ENCODE data around the gene ZNF155. TPM values are rescaled to one million over a fixed set of nuclear protein-coding genes. Genes with fewer than 3 reads are reported as not detected.

Gene ZNF155
- total RNA-seq, 1 experiment from 2014 or later: 4.2 TPM

GRCh38 chr19:43966079-43966694 lies 17.8 kb upstream of the ZNF155 start:
- BruUV-seq (replicated peaks): no TSS peak
- Mint-ChIP-seq H3K9me3 (ENCODE audit: unreplicated experiment) (peaks cover 51% of the 10 kb centered on the region), H3K36me3 (ENCODE audit: insufficient read depth, unreplicated experiment) (peaks cover 22% of the 10 kb centered on the region), H3K27ac (ENCODE audit: low read depth, unreplicated experiment) (no peak overlapping the region), H3K4me1 (ENCODE audit: insufficient read depth, unreplicated experiment) (no peaks in the 10 kb centered on the region), H3K4me3 (ENCODE audit: unreplicated experiment) (no peak overlapping the region), H3K27me3 (ENCODE audit: insufficient read depth, unreplicated experiment) (no peaks in the 10 kb centered on the region)
- ChIA-PET POLR2A (no interaction called here), CTCF (no interaction called here)
- DNase-seq (ENCODE audit: unreplicated experiment): no peak
- intact Hi-C loops (cut with micrococcal nuclease): no loop called here
- TF ChIP-seq CTCF (IDR thresholded peaks at IDR 0.05; ENCODE audit: unreplicated experiment): no peak

- Mint-ChIP-seq H3K27ac (ENCODE audit: low read depth, unreplicated experiment) (no peak overlapping the region), H3K4me1 (ENCODE audit: insufficient read depth, unreplicated experiment) (no peaks in the 10 kb centered on the region), H3K4me3 (ENCODE audit: unreplicated experiment) (no peak overlapping the region), H3K27me3 (ENCODE audit: insufficient read depth, unreplicated experiment) (no peaks in the 10 kb centered on the region), H3K9me3 (ENCODE audit: unreplicated experiment) (peaks cover 14% of the 10 kb centered on the region), H3K36me3 (ENCODE audit: insufficient read depth, unreplicated experiment) (no peaks in the 10 kb centered on the region)
- intact Hi-C loops (cut with micrococcal nuclease): no loop called here
- DNase-seq (ENCODE audit: unreplicated experiment): no peak
- no TSS peak for BruUV-seq (replicated peaks)
- TF ChIP-seq CTCF (IDR thresholded peaks at IDR 0.05; ENCODE audit: unreplicated experiment): no peak
- CTCF ChIA-PET: interaction anchor here (0.5 kb wide), 1 partner anchor 109 kb away, joined by 3 read pairs; no protein-coding TSS in a partner anchor
- POLR2A ChIA-PET: no interaction called here
These were observed 7.3 kb upstream of the ZNF155 start for GRCh38 chr19:43976732-43977131.

GRCh38 chr19:43983544-43983911 lies 460 bp upstream of the ZNF155 start:
- Mint-ChIP-seq H3K9me3 (ENCODE audit: unreplicated experiment) (peaks cover 3% of the 10 kb centered on the region), H3K4me1 (ENCODE audit: insufficient read depth, unreplicated experiment) (no peaks in the 10 kb centered on the region), H3K27ac (ENCODE audit: low read depth, unreplicated experiment) (peak overlapping the region; percentile 82), H3K36me3 (ENCODE audit: insufficient read depth, unreplicated experiment) (peaks cover 9% of the 10 kb centered on the region), H3K27me3 (ENCODE audit: insufficient read depth, unreplicated experiment) (no peaks in the 10 kb centered on the region), H3K4me3 (ENCODE audit: unreplicated experiment) (peak overlapping the region; percentile 96)
- no peak for DNase-seq (ENCODE audit: unreplicated experiment)
- CTCF ChIA-PET: interaction anchor here (0.8 kb wide), 1 partner anchor 33 kb away, joined by 3 read pairs; the partner anchor contains the start of gene ZNF221
- intact Hi-C loops (cut with micrococcal nuclease): loop anchor here (10.0 kb wide), 1 partner anchor 49 kb away; the partner anchor contains the start of gene ZNF45
- POLR2A ChIA-PET: interaction anchor here (0.8 to 3.3 kb wide), 5 partner anchors 16 to 229 kb away, joined by 3 to 20 read pairs (median 4); partner anchors contain the start of genes ZNF221, ZNF227 and ZNF230
- TF ChIP-seq CTCF (IDR thresholded peaks at IDR 0.05; ENCODE audit: unreplicated experiment): no peak
- BruUV-seq (replicated peaks): no TSS peak

GRCh38 chr19:43984687-43985000 lies 656 bp downstream of the ZNF155 start:
- ChIA-PET CTCF (interaction anchor here (0.8 kb wide), 1 partner anchor 18 kb away, joined by 3 read pairs; the partner anchor contains the start of gene ZNF230), POLR2A (interaction anchor here (0.7 to 3.3 kb wide), 3 partner anchors 18 to 88 kb away, joined by 3 to 20 read pairs (median 3); partner anchors contain the start of gene ZNF230)
- TSS peak; percentile 49 for BruUV-seq (replicated peaks)
- TF ChIP-seq CTCF (IDR thresholded peaks at IDR 0.05; ENCODE audit: unreplicated experiment): no peak
- Mint-ChIP-seq H3K36me3 (ENCODE audit: insufficient read depth, unreplicated experiment) (peaks cover 20% of the 10 kb centered on the region), H3K4me3 (ENCODE audit: unreplicated experiment) (peak overlapping the region; percentile 96), H3K27me3 (ENCODE audit: insufficient read depth, unreplicated experiment) (no peaks in the 10 kb centered on the region), H3K4me1 (ENCODE audit: insufficient read depth, unreplicated experiment) (no peaks in the 10 kb centered on the region), H3K9me3 (ENCODE audit: unreplicated experiment) (peaks cover 8% of the 10 kb centered on the region), H3K27ac (ENCODE audit: low read depth, unreplicated experiment) (peak overlapping the region; percentile 82)
- intact Hi-C loops (cut with micrococcal nuclease): loop anchor here (10.0 kb wide), 1 partner anchor 50 kb away; the partner anchor contains the start of gene ZNF45
- peak; percentile 1 for DNase-seq (ENCODE audit: unreplicated experiment)

All from MCF 10A (cell line).